GM12873 (cell line): Measurements from ENCODE around the gene ARF1.

Experiments used
- CTCF ChIP-seq: IDR thresholded peaks from 2 replicates; pipeline ENCODE4 v1.5.1; 2012; ENCODE audit warnings: low read depth, mild to moderate bottlenecking, moderate library complexity, low read length, control low read depth; ENCODE audit not compliant: insufficient read depth; ENCODE audit errors: missing control alignments

ARF1 gene

GRCh38 chr1:228058172-228058948, 24.1 kb upstream of the ARF1 start:
- TF ChIP-seq CTCF = no peak

DNA sequence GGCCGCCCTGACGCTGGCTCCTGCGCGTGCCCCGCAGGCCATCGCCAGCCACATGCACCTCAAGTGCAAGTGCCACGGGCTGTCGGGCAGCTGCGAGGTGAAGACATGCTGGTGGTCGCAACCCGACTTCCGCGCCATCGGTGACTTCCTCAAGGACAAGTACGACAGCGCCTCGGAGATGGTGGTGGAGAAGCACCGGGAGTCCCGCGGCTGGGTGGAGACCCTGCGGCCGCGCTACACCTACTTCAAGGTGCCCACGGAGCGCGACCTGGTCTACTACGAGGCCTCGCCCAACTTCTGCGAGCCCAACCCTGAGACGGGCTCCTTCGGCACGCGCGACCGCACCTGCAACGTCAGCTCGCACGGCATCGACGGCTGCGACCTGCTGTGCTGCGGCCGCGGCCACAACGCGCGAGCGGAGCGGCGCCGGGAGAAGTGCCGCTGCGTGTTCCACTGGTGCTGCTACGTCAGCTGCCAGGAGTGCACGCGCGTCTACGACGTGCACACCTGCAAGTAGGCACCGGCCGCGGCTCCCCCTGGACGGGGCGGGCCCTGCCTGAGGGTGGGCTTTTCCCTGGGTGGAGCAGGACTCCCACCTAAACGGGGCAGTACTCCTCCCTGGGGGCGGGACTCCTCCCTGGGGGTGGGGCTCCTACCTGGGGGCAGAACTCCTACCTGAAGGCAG, 23.4 kb upstream of the ARF1 start:
- no peak for TF ChIP-seq CTCF

- TF ChIP-seq CTCF = no peak
These were observed 22.7 kb upstream of the ARF1 start for GRCh38 chr1:228059634-228060457.

- TF ChIP-seq CTCF = no peak
These were observed 21.9 kb upstream of the ARF1 start for GRCh38 chr1:228060458-228061190.

DNA sequence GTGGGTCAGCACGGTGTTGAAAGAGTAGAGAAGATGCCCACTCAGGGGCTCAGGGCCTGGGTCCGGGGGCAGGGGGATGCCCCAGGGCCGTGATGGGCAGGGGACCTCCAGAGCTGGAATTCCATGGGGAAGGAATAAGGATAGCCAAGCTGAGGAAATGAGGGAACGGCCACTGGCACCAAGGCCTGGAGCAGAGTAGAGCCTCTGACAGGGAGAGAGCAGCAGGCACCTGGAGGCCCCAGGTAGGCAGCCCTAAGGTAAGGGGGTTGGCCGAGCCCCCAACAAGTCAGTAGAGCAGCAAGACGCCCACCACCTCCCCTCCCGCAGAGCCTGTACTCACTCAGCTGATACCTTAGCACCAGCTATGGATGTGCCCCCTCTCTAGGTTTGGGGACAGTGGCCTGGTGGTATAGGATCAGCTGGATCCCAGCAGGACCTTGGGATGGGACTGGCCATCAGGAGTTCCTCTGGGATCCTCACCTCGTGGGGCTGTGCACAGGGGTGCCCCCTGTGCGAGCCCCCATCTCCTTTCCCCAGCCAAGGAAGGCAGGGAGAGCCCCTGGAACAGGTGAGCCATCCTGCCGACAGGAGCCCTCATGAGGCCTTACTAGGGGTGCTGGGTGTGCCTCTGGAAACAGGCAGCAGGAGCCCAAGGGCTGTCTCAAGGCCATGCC, 21.0 kb upstream of the ARF1 start:
- TF ChIP-seq CTCF = no peak

DNA sequence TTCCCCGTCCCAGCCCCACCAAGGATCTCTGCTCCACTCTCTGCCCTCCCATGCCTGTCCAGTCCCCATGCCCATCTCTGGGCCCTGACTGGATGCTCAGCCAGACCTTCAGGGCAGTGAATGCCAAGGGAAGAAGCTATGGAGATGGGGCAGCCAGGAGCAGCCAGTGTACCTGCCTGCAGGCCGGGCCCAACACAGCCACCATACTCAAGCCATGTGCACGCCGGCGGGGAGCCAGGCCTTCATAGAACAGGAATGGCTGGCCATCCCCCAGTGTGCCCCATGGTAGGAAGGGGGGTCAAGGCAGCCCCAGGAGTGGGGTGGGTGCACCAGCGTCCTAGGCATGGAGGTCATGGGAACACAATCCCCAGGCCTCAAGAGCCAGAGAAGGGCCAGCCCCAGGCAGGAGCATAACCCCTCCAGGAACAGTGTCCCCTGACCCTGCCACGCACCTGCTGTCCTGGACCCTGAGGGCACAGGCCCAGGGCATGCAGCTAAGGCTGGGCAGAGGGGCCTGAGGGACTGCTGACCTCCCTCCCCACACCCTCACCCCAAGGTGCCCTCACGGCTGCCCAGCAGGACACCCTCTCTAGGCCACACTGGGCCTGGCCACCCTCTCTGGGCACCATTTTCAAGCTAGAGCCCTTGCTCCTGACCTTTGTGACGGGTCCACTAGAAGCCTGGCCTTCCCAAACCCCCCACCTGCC, 20.3 kb upstream of the ARF1 start:
- no peak for TF ChIP-seq CTCF
